HCT116 (cell line): ENCODE data around the gene TNIK. TPM values are rescaled to one million over a fixed set of nuclear protein-coding genes. Genes with fewer than 3 reads are reported as not detected.

Source experiments
- ATAC-seq: fragments of 200-7000 bp; cut with Tn5 transposase; 2 replicates; pipeline ENCODE4 v1.9.1; 2020; ENCODE audit warnings: mild to moderate bottlenecking, moderate library complexity
- BruUV-seq: library from RNA; stranded (reverse); fragments of 400-500 nt; replicated peaks from 2 replicates; lab custom pipeline; 2021; lab: Mats Ljungman, UMichigan
- CTCF ChIA-PET: fragments of 300-600 bp; sonication (Branson Sonifier 250); formaldehyde crosslinking; loops from one replicate; lab custom pipeline; 2021; ENCODE audit warnings: antibody characterized with exemption; lab: Charles Lee
- POLR2A ChIA-PET: fragments of 300-600, 350-600 bp; sonication (Branson Sonifier 250); formaldehyde crosslinking; loops from one replicate; lab custom pipeline; 2021; ENCODE audit warnings: antibody characterized with exemption; lab: Charles Lee
- RAD21 ChIA-PET, 2 experiments: fragments of 300-600 bp; sonication (Branson Sonifier 250); formaldehyde crosslinking; loops; one replicate each; lab custom pipeline; 2023; ENCODE audit warnings: low total read pairs in 2 of 2; ENCODE audit not compliant: uncharacterized antibody in 2 of 2, unreplicated experiment in 2 of 2, low non-redundant PET in 1 of 2; lab: Charles Lee
- DNase-seq: peaks from one replicate; pipeline ENCODE4 v3.0.0-alpha.2; 2010; ENCODE audit warnings: low read depth, low spot score
- H2AFZ ChIP-seq: fragments of 200-600 bp; shearing (Covaris generic), sonication (generic); 2 replicates; pipeline ENCODE4 v1.6.1; 2017; ENCODE audit warnings: low read depth, mixed run types, mixed read lengths, antibody characterized with exemption, low read length; ENCODE audit not compliant: poor library complexity, severe bottlenecking
- H3K27ac ChIP-seq: 2 replicates; pipeline ENCODE4 v1.5.1; 2012; ENCODE audit warnings: low read depth, low read length
- H3K27me3 ChIP-seq: fragments of 200-600 bp; sonication (generic); 2 replicates; pipeline ENCODE4 v1.6.1; 2016; ENCODE audit warnings: mixed run types, low read length, mixed read lengths; ENCODE audit not compliant: insufficient read depth
- H3K36me3 ChIP-seq, 2 experiments: fragments of 200-500 bp in 1 of 2; fragments of 200-600 bp in 1 of 2; sonication (Bioruptor generic) in 1 of 2; sonication (generic) in 1 of 2; 2 replicates each; pipeline versions ENCODE4 v1.5.1 to v1.6.1; 2014 to 2016; ENCODE audit warnings: low read length in 2 of 2, inconsistent platforms in 1 of 2, mixed read lengths in 1 of 2, mixed run types in 1 of 2; ENCODE audit not compliant: insufficient read depth in 2 of 2, control insufficient read depth in 1 of 2
- H3K4me1 ChIP-seq, 2 experiments: fragments of 200-600 bp in 1 of 2; sonication (generic) in 1 of 2; 2 replicates each; pipeline versions ENCODE4 v1.5.1 to v1.6.1; 2012 to 2017; ENCODE audit warnings: low read length in 2 of 2, inconsistent platforms in 1 of 2, mild to moderate bottlenecking in 1 of 2, mixed read lengths in 1 of 2, mixed run types in 1 of 2, moderate library complexity in 1 of 2; ENCODE audit not compliant: insufficient read depth in 2 of 2, control insufficient read depth in 1 of 2
- H3K4me2 ChIP-seq: fragments of 200-600 bp; sonication (generic); 2 replicates; pipeline ENCODE4 v1.6.1; 2017; ENCODE audit warnings: mixed run types, low read length, mixed read lengths
- H3K4me3 ChIP-seq, 2 experiments: fragments of 200-600 bp in 1 of 2; sonication (generic) in 1 of 2; replicated peaks in 1 of 2; 2 replicates each; pipeline ENCODE4 v1.5.1; 2011 to 2016; ENCODE audit warnings: low read length in 2 of 2, control low read depth in 1 of 2, low read depth in 1 of 2, mild to moderate bottlenecking in 1 of 2, mixed read lengths in 1 of 2, mixed run types in 1 of 2
- H3K79me2 ChIP-seq: fragments of 200-600 bp; sonication (generic); 2 replicates; pipeline ENCODE4 v1.6.1; 2017; ENCODE audit warnings: mild to moderate bottlenecking, mixed run types, low read length, moderate library complexity, mixed read lengths; ENCODE audit not compliant: insufficient read depth
- H3K9ac ChIP-seq: fragments of 200-600 bp; sonication (generic); 2 replicates; pipeline ENCODE4 v1.6.1; 2016; ENCODE audit warnings: low read length, mixed read lengths
- H3K9me2 ChIP-seq: fragments of 200-600 bp; sonication (generic), shearing (Covaris generic); 2 replicates; pipeline ENCODE4 v1.6.1; 2017; ENCODE audit warnings: mixed run types, mild to moderate bottlenecking, moderate library complexity; ENCODE audit not compliant: insufficient read depth
- H3K9me3 ChIP-seq, 2 experiments: fragments of 200-500 bp in 1 of 2; fragments of 200-600 bp in 1 of 2; sonication (Bioruptor generic) in 1 of 2; sonication (generic) in 1 of 2; 2 replicates each; pipeline ENCODE4 v1.6.1; 2014 to 2017; ENCODE audit warnings: low read length in 2 of 2, mixed read lengths in 2 of 2, inconsistent platforms in 1 of 2, low read depth in 1 of 2, mild to moderate bottlenecking in 1 of 2, mixed run types in 1 of 2, moderate library complexity in 1 of 2; ENCODE audit not compliant: control insufficient read depth in 1 of 2, insufficient read depth in 1 of 2
- H4K20me1 ChIP-seq: fragments of 200-600 bp; sonication (generic), shearing (Covaris generic); 2 replicates; pipeline ENCODE4 v1.6.1; 2017; ENCODE audit warnings: mixed run types, mild to moderate bottlenecking, moderate library complexity; ENCODE audit not compliant: insufficient read depth
- ATF3 ChIP-seq: IDR thresholded peaks from 2 replicates; pipeline ENCODE4 v1.6.1; 2012
- CBX3 ChIP-seq: IDR thresholded peaks from 2 replicates; pipeline ENCODE4 v1.6.1; 2012; ENCODE audit warnings: low read depth
- CEBPB ChIP-seq: IDR thresholded peaks from 2 replicates; pipeline ENCODE4 v1.6.1; 2012; ENCODE audit warnings: low read depth
- ELF1 ChIP-seq: IDR thresholded peaks from 2 replicates; pipeline ENCODE4 v1.6.1; 2012; ENCODE audit warnings: low read depth, borderline replicate concordance
- EZH2 ChIP-seq: fragments of 200-600 bp; sonication (generic); IDR thresholded peaks from 2 replicates; pipeline ENCODE4 v1.6.1; 2017; ENCODE audit warnings: antibody characterized with exemption, mixed run types
- FOSL1 ChIP-seq: IDR thresholded peaks from 2 replicates; pipeline ENCODE4 v1.6.1; 2012; ENCODE audit warnings: low read depth
- JUND ChIP-seq: IDR thresholded peaks from 2 replicates; pipeline ENCODE4 v1.6.1; 2012
- MAX ChIP-seq: IDR thresholded peaks from 2 replicates; pipeline ENCODE4 v1.6.1; 2012
- POLR2A ChIP-seq: IDR thresholded peaks from 2 replicates; pipeline ENCODE4 v1.7.0; 2011; ENCODE audit warnings: borderline replicate concordance; ENCODE audit not compliant: insufficient read depth, insufficient read length; ENCODE audit errors: extremely low read depth
- YY1 ChIP-seq: IDR thresholded peaks from 2 replicates; pipeline ENCODE4 v1.6.1; 2011; ENCODE audit warnings: low read length, low read depth, moderate library complexity, mild to moderate bottlenecking; ENCODE audit not compliant: insufficient replicate concordance; ENCODE audit errors: extremely low read depth
- intact Hi-C: fragments of 100-400 bp; cut with micrococcal nuclease; formaldehyde crosslinking; loops from 2 replicates; pipeline ENCODE4 v1.10.0; 2022
- total RNA-seq: library from RNA; stranded (reverse); gene quantifications from one replicate; pipeline ENCODE4 v1.2.1, GENCODE V29; 2021; ENCODE audit not compliant: unreplicated experiment

Gene TNIK
- total RNA-seq, 1 experiment from 2014 or later, result 24.1 TPM

- no peaks in the 10 kb centered on the region for H3K79me2 ChIP-seq
- H3K27me3 ChIP-seq, result no peaks in the 10 kb centered on the region
- RAD21 ChIA-PET, result no interaction called here
- no peak for DNase-seq
- intact Hi-C loops, result no loop called here
- H3K36me3 ChIP-seq, result no peaks in the 10 kb centered on the region
- H4K20me1 ChIP-seq, result no peaks in the 10 kb centered on the region
- no peak overlapping the region for H2AFZ ChIP-seq
- H3K4me3 ChIP-seq, result no peak overlapping the region
- CTCF ChIA-PET, result no interaction called here
- no peak overlapping the region for H3K27ac ChIP-seq
- no peaks in the 10 kb centered on the region for H3K9me3 ChIP-seq
- ATAC-seq, result no peak; the same call in 1 of the 2 replicates
- TF ChIP-seq CEBPB (peak; percentile 50), FOSL1 (peak; percentile 18; the same call in 1 of the 2 replicates), MAX (no peak), ATF3 (no peak)
- peaks cover 0 to 17% of the 10 kb centered on the region in 2 experiments; a peak in 1 of 4 replicates for H3K4me1 ChIP-seq
- POLR2A ChIA-PET, result interaction anchor here (0.6 kb wide), 1 partner anchor 13 kb away, joined by 3 read pairs; no protein-coding TSS in a partner anchor
- H3K9me2 ChIP-seq, result no peaks in the 10 kb centered on the region
- no peak overlapping the region for H3K9ac ChIP-seq
- no TSS peak for BruUV-seq
- H3K4me2 ChIP-seq, result no peak overlapping the region
Observed at GRCh38 chr3:171415070-171415469, 45.1 kb downstream of the TNIK start.

GRCh38 chr3:171412473-171412872, 47.7 kb downstream of the TNIK start:
- BruUV-seq, result no TSS peak
- no peak overlapping the region for H2AFZ ChIP-seq
- no peak overlapping the region for H3K9ac ChIP-seq
- ATAC-seq, result no peak
- H3K4me2 ChIP-seq, result no peak overlapping the region
- RAD21 ChIA-PET, result no interaction called here
- H3K36me3 ChIP-seq, result no peaks in the 10 kb centered on the region
- H3K4me3 ChIP-seq, result no peak overlapping the region
- H3K79me2 ChIP-seq, result no peaks in the 10 kb centered on the region
- H4K20me1 ChIP-seq, result no peaks in the 10 kb centered on the region
- no peak overlapping the region for H3K27ac ChIP-seq
- H3K4me1 ChIP-seq, result peaks cover 0 to 11% of the 10 kb centered on the region in 2 experiments; a peak in 1 of 4 replicates
- DNase-seq, result no peak
- CTCF ChIA-PET, result no interaction called here
- H3K9me2 ChIP-seq, result no peaks in the 10 kb centered on the region
- intact Hi-C loops, result no loop called here
- H3K9me3 ChIP-seq, result no peaks in the 10 kb centered on the region
- TF ChIP-seq MAX, result no peak
- no peak for TF ChIP-seq YY1
- no peak for TF ChIP-seq ELF1
- no peak for TF ChIP-seq FOSL1
- TF ChIP-seq CBX3, result no peak
- no peak for TF ChIP-seq JUND
- no peak for TF ChIP-seq POLR2A
- TF ChIP-seq EZH2, result no peak
- H3K27me3 ChIP-seq, result no peaks in the 10 kb centered on the region
- POLR2A ChIA-PET, result interaction anchor here (0.7 kb wide), 1 partner anchor 680 kb away, joined by 3 read pairs; no protein-coding TSS in a partner anchor
